ENCODE results near the gene PLXNA2.

DNA sequence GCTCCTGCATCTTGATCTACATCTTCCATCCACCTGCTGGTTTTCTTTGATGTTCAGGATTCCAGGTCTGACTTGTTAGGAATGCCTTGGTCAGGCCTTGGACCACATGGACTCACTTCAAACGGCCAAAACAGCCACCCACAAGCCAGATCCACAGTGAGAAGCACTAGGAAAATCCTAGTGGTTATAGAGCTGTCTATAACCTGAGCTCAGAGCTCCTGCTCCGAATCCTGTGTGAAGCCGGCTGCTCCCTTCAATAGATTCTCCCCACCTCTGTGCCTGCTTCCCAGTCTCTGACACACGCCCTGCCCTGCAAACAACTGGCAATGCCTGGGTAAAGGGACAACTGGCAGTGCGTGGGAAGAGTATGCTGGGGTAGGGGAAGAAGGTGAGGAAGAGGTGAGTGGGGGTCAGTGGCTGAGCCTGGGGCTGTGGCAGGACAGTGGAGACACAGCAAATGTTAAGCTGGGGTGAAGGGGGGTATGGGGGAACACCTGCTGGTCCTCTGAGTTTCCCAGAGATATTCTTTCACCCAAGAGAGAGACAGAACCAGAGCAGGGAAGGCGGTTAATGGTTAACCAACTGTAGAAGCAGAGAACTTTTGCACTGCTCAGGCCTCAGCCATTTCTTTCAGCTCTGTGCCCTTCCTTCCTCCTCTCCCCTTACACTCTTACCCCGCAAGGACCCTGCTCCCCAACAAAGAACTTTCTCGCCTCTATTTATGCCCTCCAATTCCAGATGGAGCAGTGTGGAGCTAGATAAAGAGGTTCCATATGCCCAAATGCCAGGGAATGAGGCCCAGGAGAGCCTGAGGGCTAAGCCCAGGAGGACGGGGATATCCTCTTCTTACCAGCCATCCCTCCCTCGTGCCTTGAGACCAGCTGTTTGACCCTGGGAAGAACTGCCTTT, 4.5 kb downstream of the PLXNA2 start:
- TF ChIP-seq POLR2AphosphoS5 (IDR thresholded peaks at IDR 0.05; ENCODE audit: low read depth, low read length) (no peak), REST (IDR thresholded peaks at IDR 0.05; ENCODE audit: insufficient read depth in 1 of 2, low read depth in 2 of 2, low read length in 2 of 2) (no peak), SIN3A (IDR thresholded peaks at IDR 0.05; ENCODE audit: borderline replicate concordance, insufficient read depth, low read length) (no peak)
